Stimulated activated CD8-positive, alpha-beta memory T cell treated with anti-CD3 and anti-CD28 coated beads, Interleukin-15, amount 100 ng/mL, for 1 hour (primary cell): ENCODE measurements around the gene IFT27.
A peak's percentile ranks its signal among the peaks of the same experiment; 100 is the strongest.

ENCODE experiments used
- DNase-seq: peaks from one replicate; pipeline ENCODE4 v3.0.0-alpha.2; 2020; ENCODE audit warnings: low read depth

IFT27 gene

DNA sequence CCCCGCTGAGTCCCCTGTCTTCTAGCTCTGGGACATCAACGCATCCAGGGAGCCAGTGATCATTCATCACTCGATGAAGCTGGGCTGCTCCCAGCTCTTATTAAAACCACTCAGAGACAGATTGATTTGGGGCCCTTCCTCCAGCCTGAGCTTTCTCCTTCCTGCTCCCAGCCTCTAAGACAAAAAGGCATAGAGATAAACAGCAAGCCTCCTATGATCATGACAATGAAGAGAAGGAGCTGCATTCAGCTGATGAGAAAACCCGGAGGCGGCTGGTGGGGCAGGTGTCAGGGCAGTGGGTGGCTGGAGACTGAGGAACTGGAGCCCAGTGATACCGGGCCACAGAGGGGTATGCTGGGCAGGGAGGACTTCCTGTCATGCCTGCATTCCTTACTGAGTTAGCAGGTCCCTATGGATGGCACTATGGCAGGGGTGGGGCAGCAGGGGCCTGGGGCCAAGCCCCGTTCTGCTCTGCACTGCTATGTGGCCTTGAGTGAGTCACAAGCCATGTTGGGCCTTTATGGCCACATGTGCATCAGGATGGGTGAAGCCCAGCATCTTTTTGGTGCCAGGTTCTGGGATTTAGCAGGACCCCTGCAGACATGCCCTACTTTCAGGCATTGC lies 20.7 kb upstream of the IFT27 start:
- DNase-seq = no peak

DNA sequence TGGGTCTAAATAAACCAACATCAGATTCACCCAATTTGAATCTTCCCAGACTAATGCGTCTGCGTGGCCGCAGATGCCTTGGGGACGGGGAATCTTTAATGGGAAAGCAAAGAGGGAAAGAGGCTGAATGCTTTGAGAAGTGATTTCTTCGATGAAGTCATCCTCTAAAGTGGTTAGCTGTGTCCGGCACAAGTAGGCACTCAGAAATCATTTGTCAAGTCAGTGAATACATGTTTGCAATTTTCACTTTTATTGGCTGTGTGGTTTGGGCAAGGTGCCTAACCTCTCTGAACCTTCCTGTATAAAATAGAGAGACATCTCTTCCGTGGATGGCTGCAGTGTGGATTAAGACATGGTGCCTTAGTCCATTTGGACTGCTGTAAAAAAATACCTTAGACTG lies 19.7 kb upstream of the IFT27 start:
- DNase-seq = no peak

DNA sequence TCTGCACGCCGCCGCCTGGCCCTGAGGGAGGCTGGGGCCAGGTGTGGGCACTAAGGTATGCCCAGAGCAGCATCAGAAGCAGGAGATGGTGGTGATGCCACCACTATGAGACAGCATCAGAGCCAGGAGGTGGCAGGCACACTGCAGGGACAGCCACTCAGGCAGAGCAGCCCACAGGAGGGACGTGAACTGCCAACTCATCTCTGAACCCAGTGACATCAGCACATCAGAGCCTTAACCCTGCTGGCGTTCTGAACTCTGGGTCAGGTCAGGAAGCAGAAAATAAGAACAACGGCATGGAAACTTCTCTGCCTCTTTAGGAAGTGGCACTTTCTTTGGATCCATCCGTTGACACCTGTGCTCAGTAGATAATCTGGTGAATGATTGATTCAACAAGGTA lies 14.7 kb upstream of the IFT27 start:
- DNase-seq = no peak

DNA sequence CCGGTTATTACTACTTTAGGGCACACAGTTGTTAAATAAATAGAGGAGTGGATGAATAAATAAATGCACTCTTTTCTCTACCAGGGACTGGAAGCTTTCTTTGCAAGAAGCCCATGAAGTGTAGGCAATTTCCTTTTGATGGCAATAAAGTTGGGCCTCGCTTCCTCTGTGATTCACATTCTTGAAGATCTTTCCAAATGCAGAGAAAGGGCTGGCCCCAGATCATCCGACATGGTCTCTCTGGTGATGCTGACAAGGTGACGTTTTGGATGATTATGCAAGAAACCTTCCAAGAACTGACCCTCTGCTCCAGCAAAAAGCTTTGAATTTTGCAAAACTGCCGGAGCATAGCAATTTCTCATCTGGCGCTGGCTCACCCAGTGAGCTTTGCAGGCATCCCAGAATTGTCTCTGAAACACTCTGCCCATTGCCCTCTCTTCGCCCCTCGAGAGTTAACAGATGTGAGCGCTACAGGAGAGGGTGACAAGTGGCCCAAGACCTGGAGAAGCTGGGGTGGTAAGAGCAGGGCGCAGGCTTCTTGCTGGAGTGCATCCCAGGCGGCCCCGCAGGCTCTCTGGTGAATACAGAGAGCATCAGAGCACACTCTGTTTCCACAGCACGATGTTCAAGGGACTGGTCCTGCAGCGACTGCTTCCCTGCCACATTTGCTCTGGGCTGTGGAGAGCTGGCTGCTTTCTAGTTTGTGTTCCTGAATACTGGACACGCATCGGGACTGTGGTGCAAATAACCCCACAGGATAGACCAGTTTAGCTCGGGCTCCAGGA lies 11.5 kb upstream of the IFT27 start:
- DNase-seq = no peak

DNA sequence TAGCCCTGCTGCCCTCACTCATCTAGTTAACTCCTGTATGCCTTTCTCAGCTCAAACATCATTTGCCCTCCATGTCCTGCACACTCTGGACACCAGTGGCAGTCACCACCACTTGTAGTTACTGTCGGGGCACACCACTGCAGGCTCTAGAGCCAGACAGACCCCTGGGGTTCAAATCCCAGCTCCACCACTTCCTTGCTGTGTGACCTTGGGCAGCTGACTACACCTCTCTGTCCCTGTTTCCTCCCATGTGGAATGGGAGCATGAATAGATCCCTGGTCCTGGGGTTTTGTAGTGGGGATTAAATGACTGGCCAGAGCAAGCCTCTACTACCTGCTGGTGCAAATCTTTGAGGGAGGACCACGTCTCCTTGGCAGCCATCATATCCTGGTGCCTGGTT lies 7.8 kb upstream of the IFT27 start:
- no peak for DNase-seq

DNA sequence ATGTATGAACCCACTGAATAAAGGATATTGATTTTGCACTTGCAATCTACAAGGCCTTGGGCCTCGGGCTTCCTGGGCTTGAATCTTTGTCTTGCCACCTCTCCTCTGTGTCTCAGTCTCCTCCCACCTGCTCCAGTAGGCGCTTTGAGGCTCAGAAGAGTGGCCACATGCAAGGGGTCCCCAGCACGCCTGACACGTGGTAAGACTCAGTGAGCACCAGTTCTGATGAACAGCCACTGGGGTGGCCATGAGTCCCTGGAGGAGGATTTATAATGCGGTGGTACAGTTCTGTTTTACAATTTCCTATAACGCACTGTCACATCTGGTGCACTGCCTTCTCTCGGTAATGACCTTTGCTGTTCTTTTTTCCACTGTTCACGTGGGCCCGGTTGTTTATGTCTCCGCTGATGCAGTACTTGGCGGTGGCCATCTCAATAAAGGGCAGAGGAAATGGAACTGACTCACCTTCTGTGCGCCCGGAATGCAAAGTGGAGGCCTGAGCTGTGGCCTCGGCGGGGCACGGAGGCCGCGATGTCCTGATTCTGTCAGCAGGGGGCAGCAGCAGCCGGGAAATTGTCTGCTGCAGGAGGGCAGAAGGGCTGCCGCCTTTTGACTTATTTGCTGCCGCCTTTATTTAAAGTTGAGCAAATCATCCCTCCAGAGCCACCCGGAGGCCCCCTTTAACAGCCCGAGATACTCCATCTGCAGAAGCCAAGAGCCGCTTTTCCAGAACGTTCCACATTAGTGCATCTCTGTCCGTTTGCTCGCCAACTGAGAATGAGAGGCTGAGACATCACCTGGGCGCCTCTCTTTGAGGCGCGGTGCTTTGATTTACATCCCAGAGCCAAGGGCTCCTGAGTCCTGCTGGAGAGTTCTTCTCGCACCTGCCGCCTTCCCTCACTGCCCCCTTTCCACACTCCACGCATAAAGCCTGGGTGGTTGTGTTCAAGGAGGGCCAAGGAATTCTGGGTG lies 6.0 kb upstream of the IFT27 start:
- DNase-seq = peak; percentile 76

DNA sequence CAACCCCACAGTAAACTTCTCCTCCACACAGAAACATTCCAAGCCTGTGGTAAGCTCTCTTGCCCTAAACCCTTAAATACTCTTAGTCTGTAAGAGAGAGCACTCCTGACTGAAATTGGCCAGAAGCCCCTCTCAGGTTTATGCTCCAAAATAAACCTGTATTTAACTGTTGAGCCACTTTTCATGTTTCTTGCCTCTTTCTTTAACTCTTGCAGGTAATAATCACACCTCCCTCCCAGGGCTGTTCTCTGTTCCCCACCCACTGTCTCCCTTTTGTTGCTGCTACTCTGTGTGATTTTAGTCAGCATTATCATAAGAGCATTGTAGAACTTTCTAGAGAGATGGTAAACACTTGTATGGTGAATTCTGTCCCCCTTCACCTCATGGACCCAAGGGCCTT lies 2.1 kb upstream of the IFT27 start:
- no peak for DNase-seq

DNA sequence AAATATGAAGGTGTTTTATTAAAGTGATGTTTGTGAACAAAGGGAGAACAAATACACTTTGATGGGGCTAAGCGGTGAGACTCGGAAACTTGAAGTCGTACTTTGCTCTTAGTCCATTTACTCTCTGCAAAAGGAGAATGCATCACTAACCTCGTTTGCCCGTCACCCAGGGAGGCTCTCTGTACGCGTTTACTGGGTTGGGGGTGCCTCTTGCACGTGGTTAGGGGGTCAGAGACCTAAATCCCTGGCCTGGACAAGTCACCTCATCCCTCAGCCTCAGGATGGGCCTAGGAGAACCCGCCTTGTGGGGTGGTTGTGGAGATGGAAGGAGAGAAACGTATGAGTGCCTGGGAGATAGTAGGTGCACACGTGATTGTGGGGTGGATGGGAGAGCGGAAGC lies 803 bp upstream of the IFT27 start:
- DNase-seq = no peak

DNA sequence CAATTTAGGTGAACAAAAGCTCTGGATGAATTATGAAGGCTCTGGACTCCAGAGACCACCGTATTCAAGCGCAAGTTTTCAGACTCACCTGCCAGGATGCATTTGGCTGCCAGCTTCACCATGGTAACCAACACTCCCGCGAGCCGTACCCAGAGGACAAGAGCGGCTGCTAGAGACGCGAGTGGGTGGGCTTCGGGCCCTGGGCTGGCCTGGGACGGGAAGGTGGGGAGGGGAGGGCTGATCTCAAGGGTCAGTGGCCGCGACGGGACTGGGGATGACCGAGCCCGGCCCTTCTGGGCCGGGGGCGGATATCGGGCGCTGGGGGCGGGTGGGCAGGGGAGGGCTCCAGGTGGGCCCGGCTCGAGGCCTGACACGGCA lies 344 bp downstream of the IFT27 start:
- peak; percentile 15 for DNase-seq

DNA sequence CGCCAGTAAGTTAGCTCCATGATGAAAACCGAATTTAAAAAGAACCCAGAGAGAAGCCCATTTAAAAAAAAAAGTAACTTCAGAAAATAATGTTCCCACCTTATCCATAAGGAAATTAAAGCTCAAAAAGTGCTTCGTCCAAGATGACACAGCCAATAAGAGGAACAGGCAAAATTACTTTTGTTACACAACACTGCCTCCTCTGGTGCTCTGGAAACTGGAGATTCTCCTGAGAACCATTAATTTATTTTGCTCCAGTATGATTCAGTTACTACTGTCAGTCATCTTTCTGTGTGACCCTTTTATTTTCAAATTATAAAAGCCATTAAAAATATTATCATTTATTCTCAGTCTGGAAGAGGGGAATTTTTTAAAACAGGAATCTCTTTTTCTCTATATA lies 2.0 kb downstream of the IFT27 start:
- no peak for DNase-seq

DNA sequence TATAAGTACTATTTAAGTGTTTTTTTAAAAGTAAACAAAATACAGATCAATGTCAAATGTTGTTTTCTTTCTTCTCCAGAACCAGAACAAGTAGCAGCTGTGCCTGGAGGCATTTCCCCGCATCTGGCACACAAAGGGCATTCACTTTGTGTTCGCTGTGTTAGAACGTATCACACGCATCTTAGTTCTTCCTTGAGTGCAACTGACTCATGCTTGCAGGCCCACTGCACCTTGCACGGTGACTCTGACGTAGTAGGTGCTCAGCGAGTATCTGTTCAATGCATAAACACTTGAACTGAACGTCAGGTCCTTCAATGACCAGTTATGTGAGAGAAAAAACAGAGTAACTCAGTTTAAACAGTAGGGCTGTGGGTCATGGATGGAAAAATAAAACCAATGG lies 3.5 kb downstream of the IFT27 start:
- DNase-seq = no peak

DNA sequence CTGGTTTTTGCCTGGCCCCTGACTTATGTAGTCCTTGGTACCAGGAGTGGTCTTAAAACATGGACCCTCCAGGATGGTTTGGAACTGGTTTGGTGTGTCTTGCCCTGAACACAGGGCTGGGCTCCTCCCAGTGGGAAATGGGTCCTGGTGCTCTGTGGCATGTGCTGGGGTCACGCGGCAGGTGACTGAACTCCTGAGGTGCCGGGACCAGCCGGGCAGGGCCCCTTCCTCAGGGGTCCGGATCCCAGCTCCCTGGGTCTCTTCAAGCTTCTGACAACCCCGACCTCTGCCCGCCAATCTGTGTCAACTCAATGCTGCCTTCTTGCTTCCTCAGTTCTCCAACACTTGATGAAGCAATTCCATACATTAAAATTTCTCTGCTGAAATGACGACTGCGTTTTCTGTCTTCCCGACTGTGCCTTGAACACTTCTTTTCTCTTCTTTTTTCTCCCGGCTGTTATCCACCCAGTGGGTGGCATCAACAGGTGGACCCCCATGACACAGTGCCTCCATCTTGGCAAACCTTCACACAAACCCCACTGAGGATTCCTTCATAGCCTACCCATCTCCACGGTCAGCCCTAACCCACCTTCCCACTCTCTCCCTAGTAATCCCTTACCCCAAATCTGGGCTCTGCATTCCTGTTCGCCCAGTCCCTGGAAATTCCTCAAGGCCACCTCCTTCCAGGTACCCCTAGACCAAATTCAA lies 4.4 kb downstream of the IFT27 start:
- DNase-seq = no peak

DNA sequence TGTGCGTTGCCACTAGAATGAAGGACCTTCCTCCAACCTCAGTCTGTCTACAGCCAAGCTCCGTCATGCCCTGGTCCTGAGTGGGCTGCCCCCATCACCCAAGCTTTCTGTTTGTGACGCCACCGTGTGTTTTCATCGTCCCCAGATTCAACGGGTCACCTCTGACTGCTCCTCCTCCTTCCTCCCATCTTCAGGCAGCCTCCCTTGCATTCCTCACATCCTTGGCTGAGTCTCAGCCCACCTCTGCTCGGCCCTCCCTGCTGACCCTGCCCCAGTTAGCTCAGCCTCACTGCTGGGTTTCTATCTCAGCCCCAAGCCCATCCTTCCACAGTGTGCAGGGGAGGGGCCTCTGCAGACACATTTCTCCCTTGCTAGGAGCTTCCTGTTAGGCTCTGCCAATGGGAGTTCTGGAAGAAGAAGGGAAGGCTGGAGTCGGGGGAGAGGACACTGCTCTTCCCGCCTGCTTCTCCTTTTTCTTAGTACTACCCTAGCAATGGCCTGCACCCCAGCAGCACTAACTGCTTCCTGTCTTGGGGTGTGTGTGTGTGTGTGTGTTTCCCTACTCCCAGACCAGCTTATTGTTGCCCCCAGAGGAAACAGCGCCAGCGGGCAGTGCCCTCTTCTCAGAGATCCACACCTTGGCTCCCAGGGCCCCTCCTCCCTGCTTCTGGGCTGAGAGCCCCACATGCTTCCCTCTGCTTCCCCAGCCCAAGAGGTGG lies 5.2 kb downstream of the IFT27 start:
- no peak for DNase-seq

DNA sequence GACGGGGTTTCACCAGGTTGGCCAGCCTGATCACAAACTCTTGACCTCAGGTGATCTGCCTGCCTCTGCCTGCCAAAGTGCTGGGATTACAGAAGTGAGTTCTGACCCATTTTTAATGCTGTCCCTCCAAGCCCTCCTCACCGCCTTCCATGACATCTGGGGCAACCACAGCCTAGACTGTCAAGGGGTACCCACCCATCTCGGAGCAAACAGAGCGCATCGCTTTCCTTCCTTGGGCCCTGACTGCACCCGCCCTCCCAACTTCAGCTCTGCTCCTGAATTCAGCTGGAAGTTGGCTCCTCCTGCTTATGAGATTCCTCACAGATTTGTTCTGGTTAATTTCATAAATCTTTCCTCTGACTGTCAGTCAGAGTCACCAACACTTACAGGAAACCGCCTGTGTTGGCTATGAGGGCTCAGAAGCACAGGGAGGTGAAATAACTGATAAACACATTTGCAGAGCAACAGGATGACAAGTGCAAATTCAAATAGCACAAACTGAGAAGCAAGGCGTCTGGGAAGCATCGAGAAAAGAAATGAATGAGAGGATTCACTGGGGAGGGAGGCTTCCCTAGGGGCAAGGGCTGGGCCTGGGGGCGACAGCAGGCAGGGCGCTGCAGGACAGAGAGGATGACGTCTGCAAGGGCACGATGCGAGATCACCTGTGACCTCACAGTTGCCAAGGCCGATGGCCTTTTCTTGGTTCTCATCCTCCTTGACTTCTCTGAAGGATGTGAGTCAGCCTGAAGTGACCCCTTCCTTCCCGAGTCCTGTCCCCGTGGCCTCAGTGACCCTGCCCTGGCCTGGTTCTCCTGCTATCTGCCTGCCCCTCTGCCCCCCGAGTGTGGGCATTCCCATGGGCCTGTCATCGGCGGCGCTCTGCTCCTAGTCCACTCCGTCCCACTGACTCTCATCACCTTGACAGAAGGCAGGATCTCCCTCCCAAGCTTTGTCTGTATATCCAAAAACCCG lies 6.1 kb downstream of the IFT27 start:
- no peak for DNase-seq

DNA sequence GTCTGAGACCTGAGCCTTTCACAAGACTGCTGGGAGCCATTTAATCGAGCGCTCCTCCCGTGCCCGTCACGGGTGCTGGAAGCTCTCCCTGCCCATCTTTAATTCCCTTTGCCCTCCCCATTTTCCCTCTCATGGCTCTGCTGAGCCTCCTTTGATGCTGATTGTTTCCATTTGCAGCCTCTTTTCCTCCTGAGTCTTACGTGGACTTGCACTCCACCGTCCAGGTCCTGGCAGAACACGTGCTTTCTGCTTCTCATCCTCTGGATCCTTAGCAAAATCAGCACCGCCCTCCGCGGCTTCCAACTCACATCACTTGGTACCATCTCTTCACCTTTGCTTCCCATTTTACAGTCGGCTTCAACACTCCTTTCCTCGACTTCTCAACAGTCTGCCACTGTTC lies 7.3 kb downstream of the IFT27 start:
- DNase-seq = no peak

DNA sequence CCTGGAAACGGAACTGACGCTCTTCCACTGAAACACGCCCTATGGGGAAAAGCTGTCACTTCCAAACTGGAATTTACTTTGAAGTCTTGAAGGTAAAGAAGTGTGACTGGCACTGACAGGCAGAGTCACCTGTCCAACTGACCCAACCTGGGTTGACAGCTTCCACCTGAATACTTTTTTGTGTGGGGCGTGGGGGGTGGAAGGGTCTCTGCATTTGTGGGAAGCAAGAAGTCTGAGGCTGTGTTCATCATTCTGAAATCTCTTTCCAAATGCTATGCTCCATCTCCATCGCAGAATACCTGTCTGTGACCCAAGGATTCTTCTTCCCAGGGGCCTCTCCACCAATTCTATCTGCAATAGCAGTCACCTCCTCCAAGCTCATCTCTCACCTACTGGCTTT lies 7.8 kb downstream of the IFT27 start:
- no peak for DNase-seq

DNA sequence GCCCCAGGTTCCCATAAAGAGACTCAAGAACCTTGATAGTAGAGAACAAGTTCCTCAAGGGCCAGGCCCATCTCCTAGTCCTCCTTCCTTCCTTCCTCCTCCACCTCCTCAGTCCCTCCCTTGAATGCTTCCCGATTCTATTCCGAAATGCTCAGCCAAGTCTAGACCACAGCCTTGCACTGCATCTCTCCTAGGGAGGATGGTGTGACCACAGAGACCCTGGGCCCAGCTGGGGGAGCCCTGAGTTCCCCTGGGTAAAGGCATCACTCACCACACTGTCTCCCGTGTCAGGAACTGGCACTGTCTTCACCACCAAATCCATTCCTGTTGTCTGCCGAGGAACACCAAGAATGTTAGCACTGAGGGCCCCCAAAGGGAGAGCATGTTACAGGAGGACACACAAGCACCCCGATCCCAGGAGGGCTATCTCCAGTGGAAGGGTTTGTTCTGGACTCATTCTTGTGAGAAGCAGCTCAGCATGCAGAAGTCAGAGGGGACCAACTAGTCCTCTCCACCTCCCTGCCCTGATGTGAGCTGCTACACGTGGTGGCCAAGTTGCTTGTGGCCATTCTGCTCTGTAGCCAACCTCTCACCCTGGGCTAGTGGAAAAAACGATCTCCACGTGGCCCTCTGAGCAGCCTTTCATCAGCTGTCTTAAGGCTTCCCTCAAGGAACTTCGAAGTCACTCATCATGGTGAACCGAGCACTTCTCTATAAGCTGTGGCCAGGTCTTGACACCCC lies 8.7 kb downstream of the IFT27 start:
- no peak for DNase-seq

DNA sequence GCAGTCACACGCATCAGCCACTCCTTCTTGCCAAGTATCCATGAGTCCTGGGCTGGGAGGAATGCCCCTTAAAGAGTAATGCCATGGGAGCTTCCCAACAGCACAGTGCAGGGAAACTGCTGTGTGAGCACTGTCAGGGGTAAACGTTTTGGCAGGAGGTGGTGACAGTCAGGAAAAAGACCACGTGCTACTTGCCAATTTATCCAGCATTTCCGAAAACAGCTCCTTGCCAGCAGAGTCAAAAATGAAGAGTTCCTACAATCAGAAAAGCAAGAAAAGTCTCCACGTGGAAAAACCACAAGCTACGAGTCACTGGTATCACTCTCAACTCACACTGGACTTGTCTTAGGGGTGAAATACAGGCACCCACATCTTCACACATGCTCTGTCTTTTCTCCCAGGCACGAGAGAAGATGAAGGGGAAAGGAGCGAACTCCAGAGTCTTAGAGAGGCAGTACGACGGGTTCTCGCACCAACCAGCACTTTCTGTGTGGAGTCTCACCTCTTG lies 9.9 kb downstream of the IFT27 start:
- no peak for DNase-seq

DNA sequence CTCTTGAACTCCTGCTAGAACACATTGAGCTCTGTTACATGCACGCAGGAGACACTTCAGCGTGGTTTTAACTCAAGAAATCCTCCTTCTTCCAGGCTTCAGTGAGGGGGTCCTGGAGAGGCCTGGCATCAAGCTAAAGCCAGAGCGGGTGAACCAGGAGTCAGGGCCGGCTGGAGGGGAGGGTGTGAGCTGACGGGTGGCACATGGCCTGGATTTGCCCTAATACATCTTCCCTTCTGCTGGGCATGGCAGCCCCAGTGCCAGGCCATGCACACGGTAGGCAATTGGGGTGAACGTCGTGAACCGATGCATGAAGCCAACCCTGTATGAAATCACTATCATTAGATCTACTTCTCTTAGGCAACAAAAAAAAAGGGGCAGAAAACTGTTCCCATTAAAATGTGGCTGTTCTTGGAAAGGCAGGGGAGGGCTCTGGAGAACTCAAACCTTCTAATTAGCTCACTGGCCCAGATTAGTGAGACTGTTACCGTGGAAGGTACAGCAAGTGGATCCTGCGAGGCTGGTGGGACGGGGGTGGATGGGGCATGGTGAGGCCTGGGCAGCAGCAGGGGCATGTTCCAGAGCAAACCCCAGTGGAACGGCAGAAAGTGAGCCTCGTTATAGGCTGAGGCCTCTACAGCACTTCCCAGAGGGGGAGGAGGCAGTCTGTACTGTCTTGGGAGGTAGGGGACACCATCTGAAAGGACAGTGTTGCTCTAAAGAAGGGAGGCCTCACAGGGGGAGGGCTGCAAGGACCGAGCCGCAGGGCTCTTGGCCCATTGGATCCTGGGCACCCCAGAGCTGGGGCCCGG lies 10.6 kb downstream of the IFT27 start:
- DNase-seq = no peak
